HEK293 (cell line): Measurements from ENCODE around the gene DNAH12.

Source experiments
- CTCF ChIA-PET: fragments of 350-600 bp; formaldehyde crosslinking; extraction: SDS; loops from one replicate; lab custom pipeline; 2021; ENCODE audit warnings: antibody characterized with exemption; lab: Yijun Ruan, JAX
- POLR2A ChIA-PET: fragments of 300-600 bp; formaldehyde crosslinking; extraction: SDS; loops from one replicate; lab custom pipeline; 2020; ENCODE audit warnings: antibody characterized with exemption, inconsistent platforms; lab: Yijun Ruan, JAX
- H3K27ac ChIP-seq: fragments of 200-500 bp; sonication (Bioruptor generic); 2 replicates; pipeline ENCODE4 v1.5.1; 2014; ENCODE audit warnings: low read depth, low read length, control low read depth, inconsistent platforms; ENCODE audit errors: extremely low read depth
- H3K36me3 ChIP-seq, 2 experiments: fragments of 200-500 bp in 1 of 2; sonication (Bioruptor generic) in 1 of 2; 1 replicate in 1 of 2; 2 replicates in 1 of 2; pipeline ENCODE4 v1.5.1; 2014 to 2017; ENCODE audit warnings: inconsistent platforms in 2 of 2, low read length in 2 of 2; ENCODE audit not compliant: control insufficient read depth in 2 of 2, insufficient read depth in 1 of 2
- H3K4me1 ChIP-seq: fragments of 200-500 bp; sonication (Bioruptor generic); 2 replicates; pipeline ENCODE4 v1.5.1; 2014; ENCODE audit warnings: mild to moderate bottlenecking, low read length, inconsistent platforms; ENCODE audit not compliant: control insufficient read depth, insufficient read depth
- H3K4me3 ChIP-seq: 2 replicates; pipeline ENCODE4 v1.5.1; 2011; ENCODE audit warnings: low read depth, mild to moderate bottlenecking, control low read depth, low read length, moderate library complexity
- H3K9me3 ChIP-seq: fragments of 200-500 bp; sonication (Bioruptor generic); 2 replicates; pipeline ENCODE4 v1.5.1; 2014; ENCODE audit warnings: low read depth, low read length, inconsistent platforms; ENCODE audit not compliant: control insufficient read depth, insufficient read depth
- GFI1B ChIP-seq: fragments of 450-650 bp; formaldehyde crosslinking; IDR thresholded peaks from 2 replicates; pipeline ENCODE4 v1.5.1; 2016; ENCODE audit warnings: missing biosample characterization, missing genetic modification characterization
- GLI4 ChIP-seq: fragments of 450-650 bp; formaldehyde crosslinking; IDR thresholded peaks from 2 replicates; pipeline ENCODE4 v1.5.1; 2016; ENCODE audit warnings: missing biosample characterization, missing genetic modification characterization
- KLF7 ChIP-seq: fragments of 450-650 bp; formaldehyde crosslinking; IDR thresholded peaks from 2 replicates; pipeline ENCODE4 v1.5.1; 2016; ENCODE audit warnings: missing biosample characterization, missing genetic modification characterization, borderline replicate concordance
- MYNN ChIP-seq: fragments of 450-650 bp; formaldehyde crosslinking; IDR thresholded peaks from 2 replicates; pipeline ENCODE4 v1.5.1; 2016; ENCODE audit warnings: missing biosample characterization, missing genetic modification characterization, borderline replicate concordance
- SCRT2 ChIP-seq: fragments of 450-650 bp; formaldehyde crosslinking; IDR thresholded peaks from 2 replicates; pipeline ENCODE4 v1.5.1; 2016; ENCODE audit warnings: missing biosample characterization, missing genetic modification characterization
- TRIM28 ChIP-seq: IDR thresholded peaks from 2 replicates; pipeline ENCODE4 v1.6.1; 2011; ENCODE audit warnings: low read length, control low read depth, borderline replicate concordance
- ZBTB8A ChIP-seq: fragments of 450-650 bp; formaldehyde crosslinking; IDR thresholded peaks from 2 replicates; pipeline ENCODE4 v1.5.1; 2016; ENCODE audit warnings: missing biosample characterization, missing genetic modification characterization
- ZNF114 ChIP-seq: fragments of 450-650 bp; formaldehyde crosslinking; IDR thresholded peaks from 2 replicates; pipeline ENCODE4 v1.5.0; 2017; ENCODE audit warnings: missing biosample characterization, missing genetic modification characterization
- ZNF157 ChIP-seq: fragments of 450-650 bp; formaldehyde crosslinking; IDR thresholded peaks from 2 replicates; pipeline ENCODE4 v1.5.1; 2016; ENCODE audit warnings: missing biosample characterization, missing genetic modification characterization
- ZNF202 ChIP-seq: fragments of 450-650 bp; formaldehyde crosslinking; IDR thresholded peaks from 2 replicates; pipeline ENCODE4 v1.5.1; 2016; ENCODE audit warnings: missing biosample characterization, missing genetic modification characterization, borderline replicate concordance
- ZNF211 ChIP-seq: fragments of 450-650 bp; formaldehyde crosslinking; IDR thresholded peaks from 2 replicates; pipeline ENCODE4 v1.5.1; 2016; ENCODE audit warnings: low read depth, missing biosample characterization, missing genetic modification characterization
- ZNF23 ChIP-seq: fragments of 450-650 bp; formaldehyde crosslinking; IDR thresholded peaks from 2 replicates; pipeline ENCODE4 v1.5.1; 2016; ENCODE audit warnings: missing biosample characterization, missing genetic modification characterization, borderline replicate concordance
- ZNF274 ChIP-seq, 2 experiments: fragments of 200-500 bp in 1 of 2; fragments of 450-650 bp in 1 of 2; sonication (Bioruptor generic) in 1 of 2; formaldehyde crosslinking in 1 of 2; IDR thresholded peaks; 2 replicates each; pipeline versions ENCODE4 v1.5.1 to v1.6.1; 2014 to 2016; ENCODE audit warnings: borderline replicate concordance in 1 of 2, inconsistent platforms in 1 of 2, low read length in 1 of 2, missing biosample characterization in 1 of 2, missing genetic modification characterization in 1 of 2
- ZNF311 ChIP-seq: fragments of 450-650 bp; formaldehyde crosslinking; IDR thresholded peaks from 2 replicates; pipeline ENCODE4 v1.5.1; 2017; ENCODE audit warnings: missing biosample characterization, missing genetic modification characterization, borderline replicate concordance
- ZNF324 ChIP-seq: fragments of 450-650 bp; formaldehyde crosslinking; IDR thresholded peaks from 2 replicates; pipeline ENCODE4 v1.5.1; 2016; ENCODE audit warnings: missing biosample characterization, missing genetic modification characterization
- ZNF335 ChIP-seq: fragments of 450-650 bp; formaldehyde crosslinking; conservative IDR thresholded peaks from 2 replicates; pipeline ENCODE4 v1.5.1; 2016; ENCODE audit warnings: missing biosample characterization, missing genetic modification characterization
- ZNF391 ChIP-seq: fragments of 450-650 bp; formaldehyde crosslinking; IDR thresholded peaks from 2 replicates; pipeline ENCODE4 v1.5.1; 2016; ENCODE audit warnings: low read depth, missing biosample characterization, missing genetic modification characterization, borderline replicate concordance
- ZNF394 ChIP-seq: fragments of 450-650 bp; formaldehyde crosslinking; IDR thresholded peaks from 2 replicates; pipeline ENCODE4 v1.5.1; 2016; ENCODE audit warnings: missing biosample characterization, missing genetic modification characterization, mild to moderate bottlenecking, moderate library complexity, borderline replicate concordance
- ZNF48 ChIP-seq: fragments of 450-650 bp; formaldehyde crosslinking; IDR thresholded peaks from 2 replicates; pipeline ENCODE4 v1.5.1; 2016; ENCODE audit warnings: missing biosample characterization, missing genetic modification characterization
- ZNF549 ChIP-seq: fragments of 450-650 bp; IDR thresholded peaks from 2 replicates; pipeline ENCODE4 v1.5.1; 2018; ENCODE audit warnings: missing biosample characterization, missing genetic modification characterization, mild to moderate bottlenecking, inconsistent platforms, moderate library complexity
- ZNF629 ChIP-seq: fragments of 450-650 bp; formaldehyde crosslinking; IDR thresholded peaks from 2 replicates; pipeline ENCODE4 v1.5.1; 2017; ENCODE audit warnings: missing biosample characterization, missing genetic modification characterization
- ZNF654 ChIP-seq: fragments of 450-650 bp; formaldehyde crosslinking; IDR thresholded peaks from 2 replicates; pipeline ENCODE4 v1.5.1; 2016; ENCODE audit warnings: low read depth, missing biosample characterization, missing genetic modification characterization
- ZNF747 ChIP-seq: fragments of 450-650 bp; formaldehyde crosslinking; IDR thresholded peaks from 2 replicates; pipeline ENCODE4 v1.5.1; 2016; ENCODE audit warnings: missing biosample characterization, missing genetic modification characterization
- ZNF776 ChIP-seq: fragments of 450-650 bp; formaldehyde crosslinking; IDR thresholded peaks from 2 replicates; pipeline ENCODE4 v1.5.0; 2017; ENCODE audit warnings: missing biosample characterization, missing genetic modification characterization, borderline replicate concordance
- TF ChIP-seq, protein P1 (sequence below): fragments of 450-650 bp; formaldehyde crosslinking; IDR thresholded peaks from 2 replicates; pipeline ENCODE4 v1.5.1; 2016; ENCODE audit warnings: missing biosample characterization, missing genetic modification characterization
- TF ChIP-seq, protein P2 (sequence below): fragments of 450-650 bp; formaldehyde crosslinking; IDR thresholded peaks from 2 replicates; pipeline ENCODE4 v1.5.1; 2016; ENCODE audit warnings: missing biosample characterization, missing genetic modification characterization, low read depth
- TF ChIP-seq, protein P3 (sequence below): fragments of 450-650 bp; formaldehyde crosslinking; IDR thresholded peaks from 2 replicates; pipeline ENCODE4 v1.5.1; 2017; ENCODE audit warnings: missing biosample characterization, missing genetic modification characterization
- TF ChIP-seq, protein P4 (sequence below): fragments of 450-650 bp; formaldehyde crosslinking; IDR thresholded peaks from 2 replicates; pipeline ENCODE4; 2016; ENCODE audit warnings: missing biosample characterization, missing genetic modification characterization
- TF ChIP-seq, protein P5 (sequence below): fragments of 450-650 bp; formaldehyde crosslinking; IDR thresholded peaks from 2 replicates; pipeline ENCODE4 v1.5.1; 2016; ENCODE audit warnings: missing biosample characterization, missing genetic modification characterization

Gene DNAH12

DNA sequence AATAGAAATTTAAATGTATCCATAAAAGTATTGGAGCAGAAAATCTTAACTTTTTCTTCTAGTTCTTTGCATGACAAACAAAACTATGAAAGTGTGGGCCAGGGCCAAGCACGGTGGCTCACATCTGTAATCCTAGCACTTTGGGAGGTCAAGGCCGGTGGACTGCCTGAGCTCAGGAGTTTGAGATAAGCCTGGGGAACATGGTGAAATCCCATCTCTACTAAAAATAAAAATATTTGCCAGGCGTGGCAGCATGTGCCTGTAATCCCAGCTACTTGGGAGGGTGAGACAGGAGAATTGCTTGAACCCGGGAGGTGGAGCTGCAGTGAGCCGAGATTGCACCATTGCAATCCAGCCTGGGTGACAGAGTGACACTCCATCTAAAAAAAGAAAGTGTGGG lies 158.6 kb downstream of the DNAH12 start:
- Histone ChIP-seq H3K27ac (no peak overlapping the region), H3K36me3 (no peaks in the 10 kb centered on the region), H3K4me1 (no peaks in the 10 kb centered on the region)
- CTCF ChIA-PET = interaction anchor here (0.7 to 1.7 kb wide), 2 partner anchors 12 to 19 kb away, joined by 5 to 9 read pairs; no protein-coding TSS in a partner anchor
- no peak for TF ChIP-seq ZNF654 (tag by site-specific recombination)
- no peak for TF ChIP-seq GLI4
- no peak for TF ChIP-seq KLF7 (tag by site-specific recombination)
- no peak for TF ChIP-seq ZNF335 (tag by site-specific recombination)
- no peak for TF ChIP-seq ZNF311 (tag by site-specific recombination)
- TF ChIP-seq ZNF157 (tag by site-specific recombination) = no peak
- no peak for TF ChIP-seq ZNF48 (tag by site-specific recombination)
- no peak for TF ChIP-seq ZNF549 (tag by site-specific recombination)
- TF ChIP-seq ZNF629 (tag by site-specific recombination) = no peak
- TF ChIP-seq SCRT2 (tag by site-specific recombination) = no peak
- TF ChIP-seq, protein P1, sequence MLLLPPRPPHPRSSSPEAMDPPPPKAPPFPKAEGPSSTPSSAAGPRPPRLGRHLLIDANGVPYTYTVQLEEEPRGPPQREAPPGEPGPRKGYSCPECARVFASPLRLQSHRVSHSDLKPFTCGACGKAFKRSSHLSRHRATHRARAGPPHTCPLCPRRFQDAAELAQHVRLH (tag by site-specific recombination) = no peak
- no peak for TF ChIP-seq MYNN
- TF ChIP-seq, protein P2, sequence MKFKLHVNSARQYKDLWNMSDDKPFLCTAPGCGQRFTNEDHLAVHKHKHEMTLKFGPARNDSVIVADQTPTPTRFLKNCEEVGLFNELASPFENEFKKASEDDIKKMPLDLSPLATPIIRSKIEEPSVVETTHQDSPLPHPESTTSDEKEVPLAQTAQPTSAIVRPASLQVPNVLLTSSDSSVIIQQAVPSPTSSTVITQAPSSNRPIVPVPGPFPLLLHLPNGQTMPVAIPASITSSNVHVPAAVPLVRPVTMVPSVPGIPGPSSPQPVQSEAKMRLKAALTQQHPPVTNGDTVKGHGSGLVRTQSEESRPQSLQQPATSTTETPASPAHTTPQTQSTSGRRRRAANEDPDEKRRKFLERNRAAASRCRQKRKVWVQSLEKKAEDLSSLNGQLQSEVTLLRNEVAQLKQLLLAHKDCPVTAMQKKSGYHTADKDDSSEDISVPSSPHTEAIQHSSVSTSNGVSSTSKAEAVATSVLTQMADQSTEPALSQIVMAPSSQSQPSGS (tag by site-specific recombination) = no peak
- no peak for TF ChIP-seq TRIM28
- TF ChIP-seq GFI1B (tag by site-specific recombination) = no peak
- no peak for TF ChIP-seq ZBTB8A (tag by site-specific recombination)
- TF ChIP-seq ZNF23 (tag by site-specific recombination) = no peak
- TF ChIP-seq ZNF274 (IDR thresholded peaks at IDR 0.05; ENCODE audit: low read length) = no peak
- no peak for TF ChIP-seq ZNF274 (tag by site-specific recombination; IDR thresholded peaks at IDR 0.05; ENCODE audit: borderline replicate concordance)
- TF ChIP-seq, all 188 proteins: peak for 0
- POLR2A ChIA-PET = no interaction called here
- Histone ChIP-seq H3K4me3 (no peak overlapping the region), H3K9me3 (no peaks in the 10 kb centered on the region)

DNA sequence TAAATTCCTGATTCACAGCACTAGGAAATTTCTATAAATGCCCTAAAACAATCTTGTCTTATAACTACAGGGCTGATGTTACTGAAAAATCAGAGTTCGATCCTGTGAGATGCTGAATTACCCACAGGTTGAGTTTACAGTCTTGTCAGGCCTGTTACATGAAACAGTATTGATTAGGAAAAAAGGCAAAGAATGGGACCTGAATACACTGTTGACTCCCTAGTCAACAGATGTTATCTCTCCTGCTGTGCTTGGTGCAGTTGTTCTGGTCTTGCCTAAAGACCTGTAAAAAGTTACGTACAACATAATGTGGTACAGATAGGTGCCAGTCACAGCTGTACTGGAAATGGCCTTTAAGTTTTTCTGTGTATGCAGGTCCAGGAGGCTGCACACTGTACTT lies 160.3 kb downstream of the DNAH12 start:
- H3K9me3 ChIP-seq = no peaks in the 10 kb centered on the region
- no peak overlapping the region for H3K27ac ChIP-seq
- ChIA-PET POLR2A (no interaction called here), CTCF (interaction anchor here (0.6 kb wide), 1 partner anchor 140 kb away, joined by 3 read pairs; no protein-coding TSS in a partner anchor)
- no peak overlapping the region for H3K4me3 ChIP-seq
- H3K4me1 ChIP-seq = no peaks in the 10 kb centered on the region
- H3K36me3 ChIP-seq = no peaks in the 10 kb centered on the region
- TF ChIP-seq ZNF211 (tag by site-specific recombination) (no peak), ZNF324 (tag by site-specific recombination) (no peak), ZNF747 (tag by site-specific recombination) (no peak), ZNF776 (tag by site-specific recombination) (no peak), ZNF114 (tag by site-specific recombination) (no peak), ZNF394 (no peak), ZNF391 (tag by site-specific recombination) (no peak), ZNF202 (tag by site-specific recombination) (no peak), ZNF629 (tag by site-specific recombination) (no peak)
- TF ChIP-seq, protein P3, sequence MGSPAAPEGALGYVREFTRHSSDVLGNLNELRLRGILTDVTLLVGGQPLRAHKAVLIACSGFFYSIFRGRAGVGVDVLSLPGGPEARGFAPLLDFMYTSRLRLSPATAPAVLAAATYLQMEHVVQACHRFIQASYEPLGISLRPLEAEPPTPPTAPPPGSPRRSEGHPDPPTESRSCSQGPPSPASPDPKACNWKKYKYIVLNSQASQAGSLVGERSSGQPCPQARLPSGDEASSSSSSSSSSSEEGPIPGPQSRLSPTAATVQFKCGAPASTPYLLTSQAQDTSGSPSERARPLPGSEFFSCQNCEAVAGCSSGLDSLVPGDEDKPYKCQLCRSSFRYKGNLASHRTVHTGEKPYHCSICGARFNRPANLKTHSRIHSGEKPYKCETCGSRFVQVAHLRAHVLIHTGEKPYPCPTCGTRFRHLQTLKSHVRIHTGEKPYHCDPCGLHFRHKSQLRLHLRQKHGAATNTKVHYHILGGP (tag by site-specific recombination) = no peak
- TF ChIP-seq, protein P4, sequence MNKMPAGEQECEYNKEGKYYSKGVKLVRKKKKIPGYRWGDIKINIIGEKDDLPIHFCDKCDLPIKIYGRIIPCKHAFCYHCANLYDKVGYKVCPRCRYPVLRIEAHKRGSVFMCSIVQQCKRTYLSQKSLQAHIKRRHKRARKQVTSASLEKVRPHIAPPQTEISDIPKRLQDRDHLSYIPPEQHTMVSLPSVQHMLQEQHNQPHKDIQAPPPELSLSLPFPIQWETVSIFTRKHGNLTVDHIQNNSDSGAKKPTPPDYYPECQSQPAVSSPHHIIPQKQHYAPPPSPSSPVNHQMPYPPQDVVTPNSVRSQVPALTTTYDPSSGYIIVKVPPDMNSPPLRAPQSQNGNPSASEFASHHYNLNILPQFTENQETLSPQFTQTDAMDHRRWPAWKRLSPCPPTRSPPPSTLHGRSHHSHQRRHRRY (tag by site-specific recombination) = no peak
- TF ChIP-seq, protein P5, sequence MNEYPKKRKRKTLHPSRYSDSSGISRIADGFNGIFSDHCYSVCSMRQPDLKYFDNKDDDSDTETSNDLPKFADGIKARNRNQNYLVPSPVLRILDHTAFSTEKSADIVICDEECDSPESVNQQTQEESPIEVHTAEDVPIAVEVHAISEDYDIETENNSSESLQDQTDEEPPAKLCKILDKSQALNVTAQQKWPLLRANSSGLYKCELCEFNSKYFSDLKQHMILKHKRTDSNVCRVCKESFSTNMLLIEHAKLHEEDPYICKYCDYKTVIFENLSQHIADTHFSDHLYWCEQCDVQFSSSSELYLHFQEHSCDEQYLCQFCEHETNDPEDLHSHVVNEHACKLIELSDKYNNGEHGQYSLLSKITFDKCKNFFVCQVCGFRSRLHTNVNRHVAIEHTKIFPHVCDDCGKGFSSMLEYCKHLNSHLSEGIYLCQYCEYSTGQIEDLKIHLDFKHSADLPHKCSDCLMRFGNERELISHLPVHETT = no peak
